Measurements from ENCODE around the gene TSSC4.

TSSC4 gene

GRCh38 chr11:2379466-2380174 is 20.9 kb upstream of the TSSC4 start:
- no peak for TF ChIP-seq POLR2AphosphoS5 (IDR thresholded peaks at IDR 0.05; ENCODE audit: low read depth, low read length)

GRCh38 chr11:2380396-2380795 is 20.2 kb upstream of the TSSC4 start:
- no peak for TF ChIP-seq POLR2AphosphoS5 (IDR thresholded peaks at IDR 0.05; ENCODE audit: low read depth, low read length)
- no peak for TF ChIP-seq SIN3A (IDR thresholded peaks at IDR 0.05; ENCODE audit: borderline replicate concordance, insufficient read depth, low read length)
- no peak for TF ChIP-seq TAF1 (IDR thresholded peaks at IDR 0.05; ENCODE audit: borderline replicate concordance, insufficient read depth, low read length)
- TF ChIP-seq, protein P1, sequence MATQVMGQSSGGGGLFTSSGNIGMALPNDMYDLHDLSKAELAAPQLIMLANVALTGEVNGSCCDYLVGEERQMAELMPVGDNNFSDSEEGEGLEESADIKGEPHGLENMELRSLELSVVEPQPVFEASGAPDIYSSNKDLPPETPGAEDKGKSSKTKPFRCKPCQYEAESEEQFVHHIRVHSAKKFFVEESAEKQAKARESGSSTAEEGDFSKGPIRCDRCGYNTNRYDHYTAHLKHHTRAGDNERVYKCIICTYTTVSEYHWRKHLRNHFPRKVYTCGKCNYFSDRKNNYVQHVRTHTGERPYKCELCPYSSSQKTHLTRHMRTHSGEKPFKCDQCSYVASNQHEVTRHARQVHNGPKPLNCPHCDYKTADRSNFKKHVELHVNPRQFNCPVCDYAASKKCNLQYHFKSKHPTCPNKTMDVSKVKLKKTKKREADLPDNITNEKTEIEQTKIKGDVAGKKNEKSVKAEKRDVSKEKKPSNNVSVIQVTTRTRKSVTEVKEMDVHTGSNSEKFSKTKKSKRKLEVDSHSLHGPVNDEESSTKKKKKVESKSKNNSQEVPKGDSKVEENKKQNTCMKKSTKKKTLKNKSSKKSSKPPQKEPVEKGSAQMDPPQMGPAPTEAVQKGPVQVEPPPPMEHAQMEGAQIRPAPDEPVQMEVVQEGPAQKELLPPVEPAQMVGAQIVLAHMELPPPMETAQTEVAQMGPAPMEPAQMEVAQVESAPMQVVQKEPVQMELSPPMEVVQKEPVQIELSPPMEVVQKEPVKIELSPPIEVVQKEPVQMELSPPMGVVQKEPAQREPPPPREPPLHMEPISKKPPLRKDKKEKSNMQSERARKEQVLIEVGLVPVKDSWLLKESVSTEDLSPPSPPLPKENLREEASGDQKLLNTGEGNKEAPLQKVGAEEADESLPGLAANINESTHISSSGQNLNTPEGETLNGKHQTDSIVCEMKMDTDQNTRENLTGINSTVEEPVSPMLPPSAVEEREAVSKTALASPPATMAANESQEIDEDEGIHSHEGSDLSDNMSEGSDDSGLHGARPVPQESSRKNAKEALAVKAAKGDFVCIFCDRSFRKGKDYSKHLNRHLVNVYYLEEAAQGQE (IDR thresholded peaks at IDR 0.05; ENCODE audit: insufficient read depth in 1 of 2, low read depth in 2 of 2, low read length in 2 of 2): no peak
- no peak for TF ChIP-seq FOXP2 (optimal IDR thresholded peaks at IDR 0.05; ENCODE audit: borderline replicate concordance, extremely low read depth, extremely low read length, insufficient read depth)

- peak; percentile 66 for TF ChIP-seq FOXP2 (optimal IDR thresholded peaks at IDR 0.05; ENCODE audit: borderline replicate concordance, extremely low read depth, extremely low read length, insufficient read depth)
- TF ChIP-seq SIN3A (IDR thresholded peaks at IDR 0.05; ENCODE audit: borderline replicate concordance, insufficient read depth, low read length): peak; percentile 79; the same call in 1 of the 2 replicates
- no peak for TF ChIP-seq POLR2AphosphoS5 (IDR thresholded peaks at IDR 0.05; ENCODE audit: low read depth, low read length)
- TF ChIP-seq, protein P1 (IDR thresholded peaks at IDR 0.05; ENCODE audit: insufficient read depth in 1 of 2, low read depth in 2 of 2, low read length in 2 of 2): peak; percentile 49 to 52; a peak in 2 of 4 replicates
Measured at GRCh38 chr11:2380807-2381350, 19.7 kb upstream of the TSSC4 start.

- TF ChIP-seq POLR2AphosphoS5 (IDR thresholded peaks at IDR 0.05; ENCODE audit: low read depth, low read length): no peak
- TF ChIP-seq, protein P1 (IDR thresholded peaks at IDR 0.05; ENCODE audit: insufficient read depth in 1 of 2, low read depth in 2 of 2, low read length in 2 of 2): no peak
Measured at GRCh38 chr11:2381494-2382128, 18.9 kb upstream of the TSSC4 start.

DNA sequence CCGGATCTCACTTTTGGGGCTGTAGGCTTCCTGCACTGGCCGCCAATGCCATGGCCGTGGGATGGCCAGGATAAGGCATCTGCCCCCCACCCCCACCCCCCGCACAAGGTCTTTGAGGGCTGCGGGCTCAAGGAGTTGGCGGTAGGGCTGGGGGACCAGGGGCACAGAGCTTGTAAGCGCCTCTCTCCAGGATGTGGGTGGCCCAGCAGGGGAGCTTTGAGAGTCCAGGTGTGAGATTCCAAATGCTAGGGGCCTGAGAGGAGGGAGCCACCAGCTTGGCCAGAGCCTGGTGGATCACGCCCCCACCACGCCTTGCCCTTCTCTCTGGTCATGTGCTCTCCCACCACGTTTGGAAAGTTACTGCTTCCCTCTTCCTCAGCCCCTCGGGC is 18.4 kb upstream of the TSSC4 start:
- TF ChIP-seq, protein P1 (IDR thresholded peaks at IDR 0.05; ENCODE audit: insufficient read depth in 1 of 2, low read depth in 2 of 2, low read length in 2 of 2): no peak
- TF ChIP-seq TAF1 (IDR thresholded peaks at IDR 0.05; ENCODE audit: borderline replicate concordance, insufficient read depth, low read length) (no peak), SIN3A (IDR thresholded peaks at IDR 0.05; ENCODE audit: borderline replicate concordance, insufficient read depth, low read length) (no peak), FOXP2 (optimal IDR thresholded peaks at IDR 0.05; ENCODE audit: borderline replicate concordance, extremely low read depth, extremely low read length, insufficient read depth) (no peak), POLR2AphosphoS5 (IDR thresholded peaks at IDR 0.05; ENCODE audit: low read depth, low read length) (no peak)
